DND-41 (cell line): ENCODE data around the gene FERD3L.

Experiments
- ATAC-seq: fragments of 200-7000 bp; cut with Tn5 transposase; 3 replicates; pipeline ENCODE4 v1.9.1; 2021; ENCODE audit warnings: low read depth; ENCODE audit not compliant: insufficient read depth
- DNase-seq: peaks from one replicate; pipeline ENCODE4 v3.0.0-alpha.2; 2020
- H2AFZ ChIP-seq: 2 replicates; pipeline ENCODE4 v1.6.0; 2012; ENCODE audit warnings: low read depth, low read length
- H3K27ac ChIP-seq: 2 replicates; pipeline ENCODE4 v1.5.1; 2012; ENCODE audit warnings: low read length, inconsistent platforms
- H3K27me3 ChIP-seq: fragments of 200-600 bp; sonication (generic); 2 replicates; pipeline ENCODE4 v1.6.0; 2012; ENCODE audit warnings: low read length, mild to moderate bottlenecking, inconsistent platforms; ENCODE audit not compliant: insufficient read depth, poor library complexity
- H3K36me3 ChIP-seq: 2 replicates; pipeline ENCODE4 v1.5.1; 2012; ENCODE audit warnings: low read length, inconsistent platforms; ENCODE audit not compliant: insufficient read depth
- H3K4me1 ChIP-seq: 2 replicates; pipeline ENCODE4 v1.5.1; 2012; ENCODE audit warnings: mild to moderate bottlenecking, low read length; ENCODE audit not compliant: insufficient read depth
- H3K4me2 ChIP-seq: 2 replicates; pipeline ENCODE4 v1.6.0; 2012; ENCODE audit warnings: mild to moderate bottlenecking, moderate library complexity, low read length, inconsistent platforms; ENCODE audit not compliant: insufficient read depth
- H3K4me3 ChIP-seq, 2 experiments: fragments of 200-600 bp in 1 of 2; shearing (Covaris generic) in 1 of 2; 2 replicates each; pipeline ENCODE4 v1.5.1; 2012 to 2016; ENCODE audit warnings: inconsistent platforms in 2 of 2, low read length in 2 of 2, mild to moderate bottlenecking in 2 of 2, low read depth in 1 of 2, moderate library complexity in 1 of 2
- H3K79me2 ChIP-seq: 2 replicates; pipeline ENCODE4 v1.6.0; 2012; ENCODE audit warnings: low read length, inconsistent platforms; ENCODE audit not compliant: insufficient read depth
- H3K9ac ChIP-seq: 2 replicates; pipeline ENCODE4 v1.6.0; 2012; ENCODE audit warnings: low read depth, mild to moderate bottlenecking, inconsistent platforms, low read length, moderate library complexity
- H3K9me3 ChIP-seq: 2 replicates; pipeline ENCODE4 v1.5.1; 2012; ENCODE audit warnings: low read length, moderate library complexity, mild to moderate bottlenecking, inconsistent platforms; ENCODE audit not compliant: insufficient read depth, severe bottlenecking
- H4K20me1 ChIP-seq: 2 replicates; pipeline ENCODE4 v1.6.0; 2012; ENCODE audit warnings: low read length; ENCODE audit not compliant: insufficient read depth
- CTCF ChIP-seq: IDR thresholded peaks from 2 replicates; pipeline ENCODE4 v1.5.1; 2012; ENCODE audit warnings: borderline replicate concordance, low read length, moderate library complexity, mild to moderate bottlenecking; ENCODE audit not compliant: poor library complexity, severe bottlenecking; ENCODE audit errors: extremely low read depth
- EZH2 ChIP-seq: IDR thresholded peaks from 3 replicates; pipeline ENCODE4 v1.6.1; 2012; ENCODE audit warnings: borderline replicate concordance, low read depth, mild to moderate bottlenecking, moderate library complexity, low read length, inconsistent platforms; ENCODE audit not compliant: severe bottlenecking

The FERD3L gene

GRCh38 chr7:19177269-19177668, 32.0 kb upstream of the FERD3L start:
- H3K79me2 ChIP-seq = no peaks in the 10 kb centered on the region
- DNase-seq (peak; percentile 17), ATAC-seq (peak; percentile 58)
- H3K36me3 ChIP-seq = no peaks in the 10 kb centered on the region
- no peak overlapping the region for H3K4me3 ChIP-seq
- H3K4me1 ChIP-seq = no peaks in the 10 kb centered on the region
- no peaks in the 10 kb centered on the region for H3K27me3 ChIP-seq
- H3K27ac ChIP-seq = no peak overlapping the region
- H3K9me3 ChIP-seq = no peaks in the 10 kb centered on the region
- H3K9ac ChIP-seq = no peak overlapping the region
- H2AFZ ChIP-seq = no peak overlapping the region
- H4K20me1 ChIP-seq = no peaks in the 10 kb centered on the region
- no peak overlapping the region for H3K4me2 ChIP-seq
- TF ChIP-seq EZH2 (no peak), CTCF (no peak)

- no peaks in the 10 kb centered on the region for H3K4me1 ChIP-seq
- H2AFZ ChIP-seq = no peak overlapping the region
- H3K27me3 ChIP-seq = no peaks in the 10 kb centered on the region
- no peak overlapping the region for H3K9ac ChIP-seq
- ATAC-seq = no peak
- no peak overlapping the region for H3K4me2 ChIP-seq
- no peak overlapping the region for H3K27ac ChIP-seq
- no peaks in the 10 kb centered on the region for H4K20me1 ChIP-seq
- no peak for DNase-seq
- no peak overlapping the region for H3K4me3 ChIP-seq
- no peak for TF ChIP-seq CTCF
- no peak for TF ChIP-seq EZH2
- H3K79me2 ChIP-seq = no peaks in the 10 kb centered on the region
- H3K36me3 ChIP-seq = no peaks in the 10 kb centered on the region
- H3K9me3 ChIP-seq = no peaks in the 10 kb centered on the region
Measured at GRCh38 chr7:19175241-19175640, 30.0 kb upstream of the FERD3L start.

GRCh38 chr7:19161671-19162070, 16.4 kb upstream of the FERD3L start:
- H3K9ac ChIP-seq = no peak overlapping the region
- no peaks in the 10 kb centered on the region for H3K4me1 ChIP-seq
- H3K9me3 ChIP-seq = no peaks in the 10 kb centered on the region
- H3K4me2 ChIP-seq = no peak overlapping the region
- H3K36me3 ChIP-seq = no peaks in the 10 kb centered on the region
- no peak overlapping the region for H3K27ac ChIP-seq
- H3K4me3 ChIP-seq = no peak overlapping the region
- DNase-seq (no peak), ATAC-seq (no peak)
- H3K79me2 ChIP-seq = no peaks in the 10 kb centered on the region
- no peak overlapping the region for H2AFZ ChIP-seq
- H4K20me1 ChIP-seq = no peaks in the 10 kb centered on the region
- TF ChIP-seq EZH2 (no peak), CTCF (no peak)
- H3K27me3 ChIP-seq = no peaks in the 10 kb centered on the region

- H3K9me3 ChIP-seq = peaks cover 8% of the 10 kb centered on the region
- H3K79me2 ChIP-seq = no peaks in the 10 kb centered on the region
- no peaks in the 10 kb centered on the region for H3K36me3 ChIP-seq
- no peak overlapping the region for H3K27ac ChIP-seq
- H4K20me1 ChIP-seq = no peaks in the 10 kb centered on the region
- DNase-seq (no peak), ATAC-seq (no peak; the same call in 2 of the 3 replicates)
- H2AFZ ChIP-seq = no peak overlapping the region
- TF ChIP-seq EZH2 (no peak), CTCF (no peak)
- H3K9ac ChIP-seq = no peak overlapping the region
- H3K4me2 ChIP-seq = no peak overlapping the region
- H3K4me3 ChIP-seq = no peak overlapping the region
- H3K27me3 ChIP-seq = no peaks in the 10 kb centered on the region
- no peaks in the 10 kb centered on the region for H3K4me1 ChIP-seq
Measured at GRCh38 chr7:19146699-19147098, 1.5 kb upstream of the FERD3L start.
